Measurements from ENCODE around the gene RPTOR. TPM values are rescaled to one million over a fixed set of nuclear protein-coding genes. Genes with fewer than 3 reads are reported as not detected.

RPTOR gene
- total and polyA plus RNA-seq, 2 donors (not counting 3 experiments of a cell fraction or from before 2014, with no cell fraction given): 10.7 to 41.8 TPM

DNA sequence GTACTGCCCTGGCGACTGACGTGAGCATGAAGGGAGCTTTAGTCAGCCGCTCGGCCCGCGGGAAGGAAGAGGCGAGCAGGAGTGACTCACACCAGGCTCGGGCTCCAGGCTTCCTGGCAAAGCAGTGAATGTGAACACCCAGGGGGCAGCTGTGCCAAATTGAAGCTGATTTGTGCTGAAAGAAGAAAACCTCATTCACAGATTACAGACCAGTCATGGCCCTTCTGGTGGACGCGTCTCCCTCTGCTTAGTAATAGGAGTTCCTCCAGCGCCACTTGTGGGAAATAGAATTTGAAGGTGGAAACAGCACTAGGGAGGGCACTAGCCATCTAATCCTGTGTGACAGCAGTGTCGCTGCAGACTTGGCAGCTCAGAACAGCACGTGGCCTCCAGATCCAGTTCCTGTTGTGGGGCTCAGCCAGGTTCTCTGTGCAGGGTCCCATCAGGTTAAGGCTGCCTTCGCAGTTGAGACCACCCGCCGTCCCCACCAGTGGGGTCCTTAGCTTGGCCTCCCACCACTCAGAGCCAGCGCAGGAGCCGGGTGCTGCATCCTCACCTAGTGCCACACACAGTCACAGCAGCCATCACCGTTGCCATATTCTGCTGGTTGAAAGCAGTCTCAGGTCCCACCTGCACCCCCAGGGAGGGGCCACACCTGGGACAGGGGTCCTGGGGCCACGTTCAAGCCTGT, 282.5 kb downstream of the RPTOR start:
- FAIRE-seq (peak; percentile 99), DNase-seq (ENCODE audit: low read depth, low spot score) (peak; percentile 95)
- Histone ChIP-seq H3K36me3 (ENCODE audit: control insufficient read depth in 2 of 2, extremely low read depth in 1 of 2, insufficient read depth in 2 of 2, low read length in 2 of 2) (no peaks in the 10 kb centered on the region), H3K4me1 (ENCODE audit: control insufficient read depth, extremely low read depth, insufficient read depth, low read length) (peaks cover 20% of the 10 kb centered on the region), H2AFZ (ENCODE audit: low read depth, low read length) (peak overlapping the region; percentile 12), H3K9ac (replicated peaks; ENCODE audit: extremely low read depth, insufficient read depth, low read length) (peak overlapping the region; percentile 63), H3K4me3 (replicated peaks in 1 of 3; ENCODE audit: insufficient read depth in 1 of 3, low read depth in 1 of 3, low read length in 3 of 3) (no peak overlapping the region), H3K79me2 (ENCODE audit: control insufficient read depth, insufficient read depth, low read length) (no peaks in the 10 kb centered on the region), H3K4me2 (ENCODE audit: insufficient read depth, low read length) (no peak overlapping the region), H3K27ac (ENCODE audit: insufficient read depth, low read depth, low read length) (peak overlapping the region; percentile 92), H3K27me3 (ENCODE audit: control insufficient read depth in 2 of 2, insufficient read depth in 2 of 2, low read length in 2 of 2) (no peaks in the 10 kb centered on the region), H3K9me1 (replicated peaks; ENCODE audit: control insufficient read depth, extremely low read depth, insufficient read depth, low read length) (no peaks in the 10 kb centered on the region), H3K9me3 (replicated peaks; ENCODE audit: control insufficient read depth, insufficient read depth, low read length) (no peaks in the 10 kb centered on the region), H4K20me1 (replicated peaks; ENCODE audit: control insufficient read depth, extremely low read depth, insufficient read depth, low read length) (no peaks in the 10 kb centered on the region)
- TF ChIP-seq FOS (IDR thresholded peaks at IDR 0.05; ENCODE audit: borderline replicate concordance, insufficient read depth, low read length) (peak; percentile 98), POLR2A (IDR thresholded peaks at IDR 0.05; ENCODE audit: low read depth, low read length) (peak; percentile 10), JUN (IDR thresholded peaks at IDR 0.05; ENCODE audit: borderline replicate concordance, insufficient read depth, insufficient read length, low read depth) (peak; percentile 84), GATA2 (IDR thresholded peaks at IDR 0.05; ENCODE audit: insufficient read depth, insufficient read length, low read depth, low read length) (no peak), MYC (IDR thresholded peaks at IDR 0.05; ENCODE audit: low read depth, low read length) (no peak), POLR2AphosphoS5 (IDR thresholded peaks at IDR 0.05; ENCODE audit: insufficient read depth, low read depth, low read length) (peak; percentile 84), EZH2 (IDR thresholded peaks at IDR 0.05; ENCODE audit: borderline replicate concordance, low read depth, low read length, severe bottlenecking) (no peak)
- TF ChIP-seq, protein P1, sequence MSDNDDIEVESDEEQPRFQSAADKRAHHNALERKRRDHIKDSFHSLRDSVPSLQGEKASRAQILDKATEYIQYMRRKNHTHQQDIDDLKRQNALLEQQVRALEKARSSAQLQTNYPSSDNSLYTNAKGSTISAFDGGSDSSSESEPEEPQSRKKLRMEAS (IDR thresholded peaks at IDR 0.05; ENCODE audit: insufficient read depth, insufficient read length): peak; percentile 28
- TF ChIP-seq, protein P2, sequence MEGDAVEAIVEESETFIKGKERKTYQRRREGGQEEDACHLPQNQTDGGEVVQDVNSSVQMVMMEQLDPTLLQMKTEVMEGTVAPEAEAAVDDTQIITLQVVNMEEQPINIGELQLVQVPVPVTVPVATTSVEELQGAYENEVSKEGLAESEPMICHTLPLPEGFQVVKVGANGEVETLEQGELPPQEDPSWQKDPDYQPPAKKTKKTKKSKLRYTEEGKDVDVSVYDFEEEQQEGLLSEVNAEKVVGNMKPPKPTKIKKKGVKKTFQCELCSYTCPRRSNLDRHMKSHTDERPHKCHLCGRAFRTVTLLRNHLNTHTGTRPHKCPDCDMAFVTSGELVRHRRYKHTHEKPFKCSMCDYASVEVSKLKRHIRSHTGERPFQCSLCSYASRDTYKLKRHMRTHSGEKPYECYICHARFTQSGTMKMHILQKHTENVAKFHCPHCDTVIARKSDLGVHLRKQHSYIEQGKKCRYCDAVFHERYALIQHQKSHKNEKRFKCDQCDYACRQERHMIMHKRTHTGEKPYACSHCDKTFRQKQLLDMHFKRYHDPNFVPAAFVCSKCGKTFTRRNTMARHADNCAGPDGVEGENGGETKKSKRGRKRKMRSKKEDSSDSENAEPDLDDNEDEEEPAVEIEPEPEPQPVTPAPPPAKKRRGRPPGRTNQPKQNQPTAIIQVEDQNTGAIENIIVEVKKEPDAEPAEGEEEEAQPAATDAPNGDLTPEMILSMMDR (IDR thresholded peaks at IDR 0.05; ENCODE audit: extremely low read depth in 1 of 2, insufficient read depth in 1 of 2, low read depth in 1 of 2, low read length in 2 of 2): peak in 1 of 2 donors; percentile 3
- TSS peak; percentile 92 for BruUV-seq (replicated peaks)
- intact Hi-C loops (cut with micrococcal nuclease): loop anchor here (1.0 kb wide), 2 partner anchors 64 to 66 kb away; no protein-coding TSS in a partner anchor
- ChIA-PET CTCF (interaction anchor here (0.7 to 2.2 kb wide), 20 partner anchors 8 to 400 kb away, joined by 3 to 8 read pairs (median 4); no protein-coding TSS in a partner anchor), POLR2A (no interaction called here)
- dilution Hi-C loops (cut with MboI; ENCODE audit: extremely low pct_ligation_motif_present, low sequenced_read_pairs): no loop called here

All from endothelial cell of umbilical vein (primary cell).